HepG2 (cell line): ENCODE data around the gene GTPBP6. TPM values are rescaled to one million over a fixed set of nuclear protein-coding genes. Genes with fewer than 3 reads are reported as not detected.

Experiments used
- ATAC-seq: fragments of 200-7000 bp; cut with Tn5 transposase; 3 replicates; pipeline ENCODE4 v1.9.1; 2020; ENCODE audit warnings: mild to moderate bottlenecking, moderate library complexity
- BruUV-seq: library from RNA; stranded (reverse); fragments of 400-500 nt; replicated peaks from 2 replicates; lab custom pipeline; 2021; lab: Mats Ljungman, UMichigan
- CTCF ChIA-PET: fragments of 300-600 bp; formaldehyde crosslinking; extraction: SDS; loops from one replicate; lab custom pipeline; 2021; ENCODE audit warnings: low total read pairs, inconsistent platforms, low intra/inter-chr PET ratio; lab: Yijun Ruan, JAX
- POLR2A ChIA-PET: fragments of 350-600 bp; sonication (Branson Sonifier 250); formaldehyde crosslinking; loops from one replicate; lab custom pipeline; 2020; ENCODE audit warnings: antibody characterized with exemption, inconsistent platforms; lab: Yijun Ruan, JAX
- DNase-seq: peaks from one replicate; pipeline ENCODE4 v3.0.0-alpha.2; 2015; ENCODE audit warnings: low spot score
- FAIRE-seq: peaks from 3 replicates; lab custom pipeline; 2011; peaks lifted over from hg19 to GRCh38; lab: Jason Lieb, UNC
- H2AFZ ChIP-seq: one replicate; pipeline ENCODE4 v1.6.1; 2011; ENCODE audit warnings: low read length, inconsistent platforms
- H3K27ac ChIP-seq: fragments of 300-600 bp; 3 replicates; pipeline ENCODE4 v1.8.0; 2011; ENCODE audit warnings: mixed run types, mild to moderate bottlenecking, mixed read lengths, low read length, inconsistent platforms; ENCODE audit not compliant: insufficient read depth; ENCODE audit errors: extremely low read length
- H3K27me3 ChIP-seq, 2 experiments: fragments of 200-600 bp in 1 of 2; 2 replicates in 1 of 2; 3 replicates in 1 of 2; pipeline versions ENCODE4 v1.6.0 to v1.8.0; 2011; ENCODE audit warnings: low read length in 2 of 2, mild to moderate bottlenecking in 2 of 2, moderate library complexity in 2 of 2, inconsistent platforms in 1 of 2; ENCODE audit not compliant: insufficient read depth in 2 of 2, control insufficient read depth in 1 of 2
- H3K36me3 ChIP-seq, 2 experiments: fragments of 200-600 bp in 1 of 2; replicated peaks in 1 of 2; 2 replicates in 1 of 2; 3 replicates in 1 of 2; pipeline versions ENCODE4 v1.5.1 to v1.8.0; 2011; ENCODE audit warnings: low read length in 2 of 2, inconsistent platforms in 1 of 2; ENCODE audit not compliant: insufficient read depth in 2 of 2, control insufficient read depth in 1 of 2
- H3K4me1 ChIP-seq: 2 replicates; pipeline ENCODE4 v1.5.1; 2012; ENCODE audit warnings: low read length, inconsistent platforms; ENCODE audit not compliant: insufficient read depth
- H3K4me2 ChIP-seq: 2 replicates; pipeline ENCODE4 v1.6.0; 2011; ENCODE audit warnings: low read depth, low read length, inconsistent platforms
- H3K4me3 ChIP-seq, 3 experiments: fragments of 200-600 bp in 1 of 3; sonication (generic), shearing (Covaris generic) in 1 of 3; replicated peaks in 1 of 3; 2 replicates each; pipeline ENCODE4 v1.5.1; 2011 to 2016; ENCODE audit warnings: low read length in 3 of 3, inconsistent platforms in 2 of 3, low read depth in 2 of 3, mild to moderate bottlenecking in 2 of 3, control low read depth in 1 of 3, mixed read lengths in 1 of 3; ENCODE audit not compliant: insufficient read depth in 1 of 3
- H3K79me2 ChIP-seq: one replicate; pipeline ENCODE4 v1.6.1; 2011; ENCODE audit warnings: low read length, inconsistent platforms; ENCODE audit not compliant: insufficient read depth
- H3K9ac ChIP-seq: 2 replicates; pipeline ENCODE4 v1.6.0; 2011; ENCODE audit warnings: mild to moderate bottlenecking, low read depth, low read length, inconsistent platforms; ENCODE audit not compliant: insufficient read depth
- H3K9me3 ChIP-seq: 2 replicates; pipeline ENCODE4 v1.5.1; 2012; ENCODE audit warnings: mild to moderate bottlenecking, low read length
- H4K20me1 ChIP-seq: 2 replicates; pipeline ENCODE4 v1.6.0; 2011; ENCODE audit warnings: inconsistent platforms, mild to moderate bottlenecking, low read length, moderate library complexity; ENCODE audit not compliant: insufficient read depth
- CEBPG ChIP-seq: IDR thresholded peaks from 2 replicates; pipeline ENCODE4 v1.6.1; 2016
- FOXK1 ChIP-seq: sonication (generic); formaldehyde crosslinking; IDR thresholded peaks from 2 replicates; pipeline ENCODE4 v1.4.0; 2020; ENCODE audit warnings: low read depth, missing genetic modification reagents, borderline replicate concordance
- IKZF1 ChIP-seq: fragments of 450-650 bp; IDR thresholded peaks from 2 replicates; pipeline ENCODE4 v1.7.1; 2016
- MAFF ChIP-seq: IDR thresholded peaks from 2 replicates; pipeline ENCODE4 v1.6.1; 2011; ENCODE audit warnings: low read depth, low read length, improper control_type of control experiment
- MTF1 ChIP-seq: sonication (generic); formaldehyde crosslinking; IDR thresholded peaks from 2 replicates; pipeline ENCODE4 v1.5.0; 2020; ENCODE audit warnings: missing genetic modification reagents
- PHB2 ChIP-seq: fragments of 450-650 bp; IDR thresholded peaks from 2 replicates; pipeline ENCODE4 v1.6.1; 2018; ENCODE audit not compliant: partially characterized antibody
- PLRG1 ChIP-seq: fragments of 450-650 bp; conservative IDR thresholded peaks from 2 replicates; pipeline ENCODE4 v1.6.1; 2016
- PRMT3 ChIP-seq: sonication (generic); formaldehyde crosslinking; IDR thresholded peaks from 2 replicates; pipeline ENCODE4 v1.8.1; 2022; ENCODE audit warnings: low read depth, mild to moderate bottlenecking, moderate library complexity, missing genetic modification reagents, borderline replicate concordance
- TEAD2 ChIP-seq: sonication (generic); formaldehyde crosslinking; IDR thresholded peaks from 2 replicates; pipeline ENCODE4 v1.9.0; 2021; ENCODE audit warnings: missing genetic modification reagents
- YY1 ChIP-seq: IDR thresholded peaks from 2 replicates; pipeline ENCODE4 v1.6.1; 2011; ENCODE audit warnings: low read length, low read depth, moderate library complexity, mild to moderate bottlenecking; ENCODE audit not compliant: insufficient read depth, insufficient replicate concordance
- ZBTB20 ChIP-seq: sonication (generic); formaldehyde crosslinking; IDR thresholded peaks from 2 replicates; pipeline ENCODE4 v1.8.1; 2023; ENCODE audit warnings: missing genetic modification reagents, low read depth, mild to moderate bottlenecking, borderline replicate concordance
- ZNF431 ChIP-seq: sonication (generic); formaldehyde crosslinking; IDR thresholded peaks from 2 replicates; pipeline ENCODE4 v1.9.0; 2022; ENCODE audit warnings: missing genetic modification reagents, low read depth, mild to moderate bottlenecking, borderline replicate concordance
- ZNF556 ChIP-seq: sonication (generic); formaldehyde crosslinking; IDR thresholded peaks from 2 replicates; pipeline ENCODE4 v1.4.0; 2020; ENCODE audit warnings: mild to moderate bottlenecking, missing genetic modification reagents, borderline replicate concordance
- ZNF557 ChIP-seq: sonication (generic); formaldehyde crosslinking; IDR thresholded peaks from 2 replicates; pipeline ENCODE4 v1.4.0; 2020; ENCODE audit warnings: missing genetic modification reagents
- ZNF598 ChIP-seq: sonication (generic); formaldehyde crosslinking; IDR thresholded peaks from 2 replicates; pipeline ENCODE4 v1.5.1; 2020; ENCODE audit warnings: mild to moderate bottlenecking, missing genetic modification reagents, borderline replicate concordance
- ZNF772 ChIP-seq: sonication (generic); formaldehyde crosslinking; IDR thresholded peaks from 2 replicates; pipeline ENCODE4 v1.5.0; 2020; ENCODE audit warnings: mild to moderate bottlenecking, missing genetic modification reagents
- WGBS: methylation state at CpG from one replicate; pipeline ENCODE4 v1.1.6; 2017; ENCODE audit warnings: low lambda C conversion rate; 5-methylcytosine and 5-hydroxymethylcytosine counted together
- in situ Hi-C: cut with HindIII; loops from 2 replicates; pipeline ENCODE4 v1.10.0; 2017; ENCODE audit warnings: low pct_unique_long_range_greater_than_20kb; ENCODE audit not compliant: extremely low pct_ligation_motif_present
- intact Hi-C: fragments of 100-400 bp; cut with micrococcal nuclease; formaldehyde crosslinking; loops from one replicate; pipeline ENCODE4 v1.10.0; 2022; ENCODE audit not compliant: unreplicated experiment
- polyA plus RNA-seq, 8 experiments: library from polyadenylated mRNA; depleted of rRNA in 3 of 8; stranded (reverse) in 7 of 8; unstranded in 1 of 8; fragments of >200 nt; fragmentation: Illumina TruSeq in 4 of 8; extraction: Trizol in 4 of 8; gene quantifications; 2 replicates each; pipeline versions ENCODE4 v1.2.1 to v1.2.3, GENCODE V29; 2011 to 2016; ENCODE audit warnings: low read depth in 4 of 8, missing spikeins in 1 of 8, mixed read lengths in 1 of 8; ENCODE audit not compliant: insufficient read depth in 1 of 8
- total RNA-seq, 5 experiments: library from RNA; depleted of rRNA; stranded (reverse); fragments of >200 nt; fragmentation: Illumina TruSeq; extraction: Trizol; gene quantifications; 2 replicates each; pipeline ENCODE4 v1.2.3, GENCODE V29; 2016; ENCODE audit warnings: low read depth in 1 of 5
- TF ChIP-seq, protein P1 (sequence below): IDR thresholded peaks from 2 replicates; pipeline ENCODE4 v1.6.1; 2016; ENCODE audit warnings: low read depth, missing genetic modification reagents, missing compliant biosample characterization
- TF ChIP-seq, protein P2 (sequence below): sonication (generic); formaldehyde crosslinking; IDR thresholded peaks from 2 replicates; pipeline ENCODE4 v1.8.1; 2023; ENCODE audit warnings: mild to moderate bottlenecking, inconsistent platforms, moderate library complexity, missing genetic modification reagents, borderline replicate concordance

The GTPBP6 gene
- total and polyA plus RNA-seq, 2 of the 13 experiments (the other 11 are each of a cell fraction or from before 2014, with no cell fraction given), result 20.2 to 39.6 TPM

DNA sequence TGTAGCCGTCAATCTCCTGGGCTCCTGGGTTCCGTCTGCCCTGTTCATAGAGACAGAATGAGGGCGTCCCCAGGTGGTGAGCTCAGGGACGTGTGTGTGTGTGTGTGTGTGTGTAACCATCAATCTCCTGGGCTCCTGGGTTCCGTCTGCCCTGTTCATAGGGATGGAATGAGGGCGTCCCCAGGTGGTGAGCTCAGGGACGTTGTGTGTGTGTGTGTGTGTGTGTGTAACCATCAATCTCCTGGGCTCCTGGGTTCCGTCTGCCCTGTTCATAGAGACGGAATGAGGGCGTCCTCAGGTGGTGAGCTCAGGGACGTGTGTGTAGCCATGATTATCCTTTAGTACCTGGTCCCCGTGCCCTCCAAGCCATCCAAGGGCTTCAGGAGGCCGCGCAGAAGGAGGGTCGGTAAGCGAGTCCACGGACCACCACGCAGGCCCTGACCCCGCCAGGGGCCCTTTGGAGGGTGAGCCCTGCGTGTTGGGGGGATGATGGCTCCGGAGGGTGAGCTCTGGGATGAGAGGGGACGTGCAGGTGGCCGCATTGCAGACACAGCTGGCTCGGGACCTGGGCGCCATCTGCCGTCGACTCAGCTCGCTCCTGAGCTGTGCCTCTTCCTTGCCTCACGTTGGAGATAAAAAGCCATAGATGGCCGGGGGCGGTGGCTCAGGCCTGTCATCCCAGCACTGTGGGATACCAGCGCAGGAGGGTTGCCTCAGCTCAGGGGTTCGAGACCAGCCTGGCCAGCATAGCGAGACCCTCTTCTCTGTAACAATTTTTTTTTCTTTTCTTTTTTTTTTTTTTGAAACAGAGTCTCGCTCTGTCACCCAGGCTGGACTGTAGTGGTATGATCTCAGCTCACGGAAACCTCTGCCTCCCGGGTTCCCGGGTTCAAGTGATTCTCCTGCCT lies 5.4 kb upstream of the GTPBP6 start:
- in situ Hi-C loops, result no loop called here
- H3K4me3 ChIP-seq, result peak overlapping the region in 2 of 3 experiments; percentile 44 to 60; a peak in 5 of 6 replicates
- H3K27me3 ChIP-seq, result no peaks in the 10 kb centered on the region
- ChIA-PET POLR2A (no interaction called here), CTCF (no interaction called here)
- intact Hi-C loops, result loop anchor here (10.0 kb wide), 1 partner anchor 51 kb away; no protein-coding TSS in a partner anchor
- DNase-seq (peak; percentile 68), ATAC-seq (peak; percentile 76), FAIRE-seq (peak; percentile 43)
- no peaks in the 10 kb centered on the region for H3K9me3 ChIP-seq
- WGBS, result 4% methylated on average over 21 of the region's 38 CpGs
- peak overlapping the region; percentile 71 for H3K4me2 ChIP-seq
- no TSS peak for BruUV-seq
- H3K36me3 ChIP-seq, result no peaks in the 10 kb centered on the region
- H3K79me2 ChIP-seq, result peaks cover 3% of the 10 kb centered on the region
- peaks cover 49% of the 10 kb centered on the region for H3K4me1 ChIP-seq
- no peak overlapping the region for H2AFZ ChIP-seq
- H3K27ac ChIP-seq, result no peak overlapping the region
- H4K20me1 ChIP-seq, result no peaks in the 10 kb centered on the region
- no peak overlapping the region for H3K9ac ChIP-seq
- no peak for TF ChIP-seq ZNF556 (CRISPR knock-in tag)
- TF ChIP-seq ZBTB20 (CRISPR knock-in tag), result no peak
- no peak for TF ChIP-seq FOXK1
- peak; percentile 41 for TF ChIP-seq YY1
- TF ChIP-seq, protein P1, sequence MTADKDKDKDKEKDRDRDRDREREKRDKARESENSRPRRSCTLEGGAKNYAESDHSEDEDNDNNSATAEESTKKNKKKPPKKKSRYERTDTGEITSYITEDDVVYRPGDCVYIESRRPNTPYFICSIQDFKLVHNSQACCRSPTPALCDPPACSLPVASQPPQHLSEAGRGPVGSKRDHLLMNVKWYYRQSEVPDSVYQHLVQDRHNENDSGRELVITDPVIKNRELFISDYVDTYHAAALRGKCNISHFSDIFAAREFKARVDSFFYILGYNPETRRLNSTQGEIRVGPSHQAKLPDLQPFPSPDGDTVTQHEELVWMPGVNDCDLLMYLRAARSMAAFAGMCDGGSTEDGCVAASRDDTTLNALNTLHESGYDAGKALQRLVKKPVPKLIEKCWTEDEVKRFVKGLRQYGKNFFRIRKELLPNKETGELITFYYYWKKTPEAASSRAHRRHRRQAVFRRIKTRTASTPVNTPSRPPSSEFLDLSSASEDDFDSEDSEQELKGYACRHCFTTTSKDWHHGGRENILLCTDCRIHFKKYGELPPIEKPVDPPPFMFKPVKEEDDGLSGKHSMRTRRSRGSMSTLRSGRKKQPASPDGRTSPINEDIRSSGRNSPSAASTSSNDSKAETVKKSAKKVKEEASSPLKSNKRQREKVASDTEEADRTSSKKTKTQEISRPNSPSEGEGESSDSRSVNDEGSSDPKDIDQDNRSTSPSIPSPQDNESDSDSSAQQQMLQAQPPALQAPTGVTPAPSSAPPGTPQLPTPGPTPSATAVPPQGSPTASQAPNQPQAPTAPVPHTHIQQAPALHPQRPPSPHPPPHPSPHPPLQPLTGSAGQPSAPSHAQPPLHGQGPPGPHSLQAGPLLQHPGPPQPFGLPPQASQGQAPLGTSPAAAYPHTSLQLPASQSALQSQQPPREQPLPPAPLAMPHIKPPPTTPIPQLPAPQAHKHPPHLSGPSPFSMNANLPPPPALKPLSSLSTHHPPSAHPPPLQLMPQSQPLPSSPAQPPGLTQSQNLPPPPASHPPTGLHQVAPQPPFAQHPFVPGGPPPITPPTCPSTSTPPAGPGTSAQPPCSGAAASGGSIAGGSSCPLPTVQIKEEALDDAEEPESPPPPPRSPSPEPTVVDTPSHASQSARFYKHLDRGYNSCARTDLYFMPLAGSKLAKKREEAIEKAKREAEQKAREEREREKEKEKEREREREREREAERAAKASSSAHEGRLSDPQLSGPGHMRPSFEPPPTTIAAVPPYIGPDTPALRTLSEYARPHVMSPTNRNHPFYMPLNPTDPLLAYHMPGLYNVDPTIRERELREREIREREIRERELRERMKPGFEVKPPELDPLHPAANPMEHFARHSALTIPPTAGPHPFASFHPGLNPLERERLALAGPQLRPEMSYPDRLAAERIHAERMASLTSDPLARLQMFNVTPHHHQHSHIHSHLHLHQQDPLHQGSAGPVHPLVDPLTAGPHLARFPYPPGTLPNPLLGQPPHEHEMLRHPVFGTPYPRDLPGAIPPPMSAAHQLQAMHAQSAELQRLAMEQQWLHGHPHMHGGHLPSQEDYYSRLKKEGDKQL, result no peak
- TF ChIP-seq PRMT3 (CRISPR knock-in tag), result no peak
- no peak for TF ChIP-seq MTF1
- TF ChIP-seq ZNF598 (CRISPR knock-in tag), result no peak
- TF ChIP-seq MAFF, result no peak
- TF ChIP-seq CEBPG (CRISPR knock-in tag), result 0 out of 2 replicates have a peak, but pooled peaks have one; percentile 18
- TF ChIP-seq ZNF772 (CRISPR knock-in tag), result 0 out of 2 replicates have a peak, but pooled peaks have one; percentile 31
- TF ChIP-seq PLRG1, result no peak
- no peak for TF ChIP-seq ZNF557 (CRISPR knock-in tag)
- no peak for TF ChIP-seq IKZF1
- no peak for TF ChIP-seq PHB2
- TF ChIP-seq TEAD2 (CRISPR knock-in tag), result no peak
- TF ChIP-seq, protein P2, sequence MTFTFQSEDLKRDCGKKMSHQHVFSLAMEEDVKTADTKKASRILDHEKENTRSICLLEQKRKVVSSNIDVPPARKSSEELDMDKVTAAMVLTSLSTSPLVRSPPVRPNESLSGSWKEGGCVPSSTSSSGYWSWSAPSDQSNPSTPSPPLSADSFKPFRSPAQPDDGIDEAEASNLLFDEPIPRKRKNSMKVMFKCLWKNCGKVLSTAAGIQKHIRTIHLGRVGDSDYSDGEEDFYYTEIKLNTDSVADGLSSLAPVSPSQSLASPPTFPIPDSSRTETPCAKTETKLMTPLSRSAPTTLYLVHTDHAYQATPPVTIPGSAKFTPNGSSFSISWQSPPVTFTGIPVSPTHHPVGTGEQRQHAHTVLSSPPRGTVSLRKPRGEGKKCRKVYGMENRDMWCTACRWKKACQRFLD (CRISPR knock-in tag), result no peak
- TF ChIP-seq ZNF431, result no peak
